HUES48 (cell line): ENCODE measurements around the gene RRP9.

Source experiments
- H3K27ac ChIP-seq: one replicate; pipeline ENCODE4 v1.7.0; 2013; ENCODE audit warnings: low read depth, low read length, inconsistent platforms
- H3K27me3 ChIP-seq: 2 replicates; pipeline ENCODE4 v1.6.1; 2013; ENCODE audit warnings: mild to moderate bottlenecking, low read length; ENCODE audit not compliant: control insufficient read depth, insufficient read depth
- H3K36me3 ChIP-seq: 2 replicates; pipeline ENCODE4 v1.6.1; 2013; ENCODE audit warnings: low read length; ENCODE audit not compliant: control insufficient read depth, insufficient read depth
- H3K4me1 ChIP-seq: 2 replicates; pipeline ENCODE4 v1.6.1; 2013; ENCODE audit warnings: mild to moderate bottlenecking, low read length; ENCODE audit not compliant: control insufficient read depth, insufficient read depth
- H3K4me3 ChIP-seq: 2 replicates; pipeline ENCODE4 v1.5.1; 2013; ENCODE audit warnings: mild to moderate bottlenecking, low read depth, low read length
- H3K9ac ChIP-seq: 2 replicates; pipeline ENCODE4 v1.6.1; 2013; ENCODE audit warnings: mild to moderate bottlenecking, low read depth, low read length, moderate library complexity
- H3K9me3 ChIP-seq: 2 replicates; pipeline ENCODE4 v1.6.1; 2013; ENCODE audit warnings: low read length; ENCODE audit not compliant: control insufficient read depth, insufficient read depth

RRP9 gene

DNA sequence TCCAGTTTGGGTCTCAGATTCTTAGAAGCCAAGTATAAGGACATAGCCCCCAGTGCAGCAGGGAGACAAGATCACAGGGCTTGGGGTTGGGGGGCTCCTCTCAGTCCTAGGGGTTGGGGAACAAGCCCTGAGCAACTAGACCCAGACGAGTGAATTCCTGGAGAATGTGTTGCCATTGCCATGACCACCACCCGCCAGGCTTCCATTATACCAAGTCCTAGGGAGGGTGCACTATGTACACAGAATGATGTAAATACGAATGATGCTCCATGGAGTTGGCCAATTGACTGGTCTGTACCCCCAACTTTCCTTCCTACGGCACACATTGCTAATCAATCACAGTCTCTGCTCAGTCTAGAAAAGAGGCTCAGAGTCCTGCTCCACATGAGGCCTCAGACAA is 47.3 kb downstream of the RRP9 start:
- Histone ChIP-seq H3K9me3 (no peaks in the 10 kb centered on the region; the same call in 1 of the 2 replicates), H3K9ac (no peak overlapping the region), H3K4me1 (no peaks in the 10 kb centered on the region), H3K27me3 (no peaks in the 10 kb centered on the region), H3K4me3 (no peak overlapping the region), H3K27ac (no peak overlapping the region), H3K36me3 (no peaks in the 10 kb centered on the region)

GRCh38 chr3:51891242-51892039 is 50.3 kb downstream of the RRP9 start:
- no peaks in the 10 kb centered on the region for H3K4me1 ChIP-seq

GRCh38 chr3:51888463-51889105 is 53.1 kb downstream of the RRP9 start:
- Histone ChIP-seq H3K27ac (no peak overlapping the region), H3K9ac (no peak overlapping the region), H3K27me3 (no peaks in the 10 kb centered on the region), H3K9me3 (no peaks in the 10 kb centered on the region), H3K4me3 (no peak overlapping the region), H3K4me1 (no peaks in the 10 kb centered on the region), H3K36me3 (no peaks in the 10 kb centered on the region)

More at GRCh38 chr3:51891242-51892039, 50.3 kb downstream of the RRP9 start:
- H3K36me3 ChIP-seq, result no peaks in the 10 kb centered on the region
- no peak overlapping the region for H3K27ac ChIP-seq
- H3K9ac ChIP-seq, result no peak overlapping the region
- no peak overlapping the region for H3K4me3 ChIP-seq
- no peaks in the 10 kb centered on the region for H3K9me3 ChIP-seq
- H3K27me3 ChIP-seq, result no peaks in the 10 kb centered on the region

DNA sequence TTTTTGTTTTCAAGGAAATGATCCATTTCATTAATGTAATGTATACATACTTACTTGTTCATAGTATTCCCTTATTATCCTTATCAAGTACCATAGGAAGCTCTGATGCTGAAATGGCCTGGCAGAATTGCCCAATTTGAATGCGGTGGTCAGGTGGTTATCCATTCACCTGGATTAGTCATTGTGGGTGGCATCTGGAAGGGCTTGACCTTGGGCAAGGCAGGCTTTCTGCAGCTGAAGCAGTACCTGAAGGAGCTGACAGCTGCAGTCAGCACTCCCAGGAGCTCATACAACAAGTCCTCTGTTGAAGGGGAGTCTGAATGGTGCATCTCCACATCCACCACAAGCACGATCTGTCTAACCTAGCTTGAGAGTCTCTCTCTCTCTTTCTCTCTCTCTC is 54.1 kb downstream of the RRP9 start:
- no peak overlapping the region for H3K27ac ChIP-seq
- no peaks in the 10 kb centered on the region for H3K36me3 ChIP-seq
- H3K4me1 ChIP-seq, result no peaks in the 10 kb centered on the region

GRCh38 chr3:51886447-51886846 is 55.3 kb downstream of the RRP9 start:
- no peaks in the 10 kb centered on the region for H3K36me3 ChIP-seq
- no peak overlapping the region for H3K9ac ChIP-seq
- no peak overlapping the region for H3K27ac ChIP-seq
- no peak overlapping the region for H3K4me3 ChIP-seq
- no peaks in the 10 kb centered on the region for H3K27me3 ChIP-seq
- no peaks in the 10 kb centered on the region for H3K4me1 ChIP-seq
- H3K9me3 ChIP-seq, result no peaks in the 10 kb centered on the region

More for the DNA sequence above, 54.1 kb downstream of the RRP9 start:
- Histone ChIP-seq H3K9me3 (no peaks in the 10 kb centered on the region), H3K27me3 (no peaks in the 10 kb centered on the region), H3K9ac (no peak overlapping the region), H3K4me3 (no peak overlapping the region)
